HepG2 (cell line): ENCODE data around the gene RAD1. TPM values are rescaled to one million over a fixed set of nuclear protein-coding genes. Genes with fewer than 3 reads are reported as not detected.
A peak's percentile ranks its signal among the peaks of the same experiment; 100 is the strongest.

Source experiments
- ARNTL ChIP-seq: sonication (generic); formaldehyde crosslinking; IDR thresholded peaks from 2 replicates; pipeline ENCODE4 v1.4.0; 2020; ENCODE audit warnings: mild to moderate bottlenecking, missing genetic modification reagents
- BCL6 ChIP-seq: IDR thresholded peaks from 2 replicates; pipeline ENCODE4 v1.6.1; 2016; ENCODE audit warnings: missing genetic modification reagents, missing compliant biosample characterization
- CBX5 ChIP-seq: sonication (generic); formaldehyde crosslinking; IDR thresholded peaks from 2 replicates; pipeline ENCODE4 v1.4.0; 2020; ENCODE audit warnings: missing genetic modification reagents, borderline replicate concordance
- DMAP1 ChIP-seq: IDR thresholded peaks from 2 replicates; pipeline ENCODE4 v1.6.1; 2016
- MIER2 ChIP-seq: IDR thresholded peaks from 2 replicates; pipeline ENCODE4 v1.6.1; 2016; ENCODE audit warnings: missing biosample characterization, missing genetic modification reagents
- NFKB2 ChIP-seq: sonication (generic); formaldehyde crosslinking; IDR thresholded peaks from 2 replicates; pipeline ENCODE4 v1.4.0; 2020; ENCODE audit warnings: missing genetic modification reagents, borderline replicate concordance
- RBM39 ChIP-seq: fragments of 200-400 bp; formaldehyde crosslinking; IDR thresholded peaks from one replicate; pipeline ENCODE4 v1.6.1; 2018; ENCODE audit warnings: antibody characterized with exemption, mild to moderate bottlenecking, low read depth, low read length; ENCODE audit not compliant: poor library complexity, severe bottlenecking
- RELA ChIP-seq: sonication (generic); formaldehyde crosslinking; IDR thresholded peaks from 2 replicates; pipeline ENCODE4 v1.4.0; 2020; ENCODE audit warnings: missing genetic modification reagents
- SP1 ChIP-seq, 2 experiments: fragments of 450-650 bp in 1 of 2; sonication (generic) in 1 of 2; formaldehyde crosslinking in 1 of 2; IDR thresholded peaks; 2 replicates each; pipeline versions ENCODE4 v1.4.0 to v1.6.1; 2016 to 2020; ENCODE audit warnings: missing genetic modification reagents in 1 of 2
- ZBTB40 ChIP-seq, 2 experiments: fragments of 450-650 bp in 1 of 2; sonication (generic) in 1 of 2; formaldehyde crosslinking in 1 of 2; IDR thresholded peaks; 2 replicates each; pipeline versions ENCODE4 v1.6.1 to v1.8.0; 2016 to 2022; ENCODE audit warnings: antibody characterized with exemption in 1 of 2, mild to moderate bottlenecking in 1 of 2, missing genetic modification reagents in 1 of 2
- ZSCAN25 ChIP-seq: sonication (generic); formaldehyde crosslinking; IDR thresholded peaks from 2 replicates; pipeline ENCODE4 v1.8.0; 2022; ENCODE audit warnings: mild to moderate bottlenecking, missing genetic modification reagents
- polyA plus RNA-seq, 8 experiments: library from polyadenylated mRNA; depleted of rRNA in 3 of 8; stranded (reverse) in 7 of 8; unstranded in 1 of 8; fragments of >200 nt; fragmentation: Illumina TruSeq in 4 of 8; extraction: Trizol in 4 of 8; gene quantifications; 2 replicates each; pipeline versions ENCODE4 v1.2.1 to v1.2.3, GENCODE V29; 2011 to 2016; ENCODE audit warnings: low read depth in 4 of 8, missing spikeins in 1 of 8, mixed read lengths in 1 of 8; ENCODE audit not compliant: insufficient read depth in 1 of 8
- total RNA-seq, 5 experiments: library from RNA; depleted of rRNA; stranded (reverse); fragments of >200 nt; fragmentation: Illumina TruSeq; extraction: Trizol; gene quantifications; 2 replicates each; pipeline ENCODE4 v1.2.3, GENCODE V29; 2016; ENCODE audit warnings: low read depth in 1 of 5
- TF ChIP-seq, protein P1 (sequence below): sonication (generic); formaldehyde crosslinking; IDR thresholded peaks from 2 replicates; pipeline ENCODE4 v1.4.0; 2020; ENCODE audit warnings: missing genetic modification reagents, borderline replicate concordance
- TF ChIP-seq, protein P2 (sequence below), 2 experiments: sonication (generic) in 1 of 2; formaldehyde crosslinking in 1 of 2; IDR thresholded peaks; 2 replicates each; pipeline versions ENCODE4 v1.5.1 to v1.6.1; 2011 to 2020; ENCODE audit warnings: borderline replicate concordance in 1 of 2, low read depth in 1 of 2, low read length in 1 of 2, mild to moderate bottlenecking in 1 of 2, missing genetic modification reagents in 1 of 2, moderate library complexity in 1 of 2

The RAD1 gene
- total and polyA plus RNA-seq, 2 of the 13 experiments (the other 11 are each of a cell fraction or from before 2014, with no cell fraction given) = 14.7 to 39.1 TPM

DNA sequence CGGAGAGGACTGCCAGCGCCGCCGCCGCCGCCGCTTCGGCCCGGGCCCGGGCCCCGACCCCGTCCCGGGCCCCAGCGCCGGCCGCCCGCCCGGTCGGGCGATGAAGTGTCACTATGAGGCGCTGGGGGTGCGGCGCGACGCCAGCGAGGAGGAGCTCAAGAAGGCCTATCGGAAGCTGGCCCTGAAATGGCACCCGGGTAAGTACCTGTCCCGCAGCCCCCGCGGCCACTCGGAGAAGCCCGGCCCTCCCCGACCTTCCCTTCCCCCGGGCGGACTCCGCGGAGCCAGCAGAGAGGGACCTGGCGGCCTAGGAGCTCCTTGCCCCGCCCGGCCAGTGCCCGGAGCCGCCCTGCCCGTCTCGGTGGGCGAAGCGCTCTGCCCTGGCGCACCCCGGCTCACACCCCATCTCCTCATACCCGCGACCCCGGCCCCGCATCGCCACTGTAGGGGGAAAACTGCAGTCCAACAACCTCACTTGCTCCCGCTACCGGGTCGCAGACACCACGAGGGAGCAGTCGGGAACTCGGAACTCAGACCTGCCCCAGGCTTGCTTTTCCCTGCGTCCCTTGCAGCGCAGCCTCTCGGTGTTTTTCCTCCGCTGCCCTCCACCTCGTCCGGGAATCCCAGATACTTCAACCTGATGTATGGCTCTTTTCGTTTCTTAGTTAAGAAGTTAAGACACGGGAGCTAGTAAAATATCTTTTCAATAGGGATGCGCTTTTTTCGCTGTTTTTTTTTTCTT lies 14.6 kb upstream of the RAD1 start (continued):
- TF ChIP-seq ZBTB40 (IDR thresholded peaks at IDR 0.05) = no peak
- TF ChIP-seq ZBTB40 (CRISPR knock-in tag; IDR thresholded peaks at IDR 0.05) = no peak
- TF ChIP-seq MIER2 (CRISPR knock-in tag) = no peak
- TF ChIP-seq, protein P1, sequence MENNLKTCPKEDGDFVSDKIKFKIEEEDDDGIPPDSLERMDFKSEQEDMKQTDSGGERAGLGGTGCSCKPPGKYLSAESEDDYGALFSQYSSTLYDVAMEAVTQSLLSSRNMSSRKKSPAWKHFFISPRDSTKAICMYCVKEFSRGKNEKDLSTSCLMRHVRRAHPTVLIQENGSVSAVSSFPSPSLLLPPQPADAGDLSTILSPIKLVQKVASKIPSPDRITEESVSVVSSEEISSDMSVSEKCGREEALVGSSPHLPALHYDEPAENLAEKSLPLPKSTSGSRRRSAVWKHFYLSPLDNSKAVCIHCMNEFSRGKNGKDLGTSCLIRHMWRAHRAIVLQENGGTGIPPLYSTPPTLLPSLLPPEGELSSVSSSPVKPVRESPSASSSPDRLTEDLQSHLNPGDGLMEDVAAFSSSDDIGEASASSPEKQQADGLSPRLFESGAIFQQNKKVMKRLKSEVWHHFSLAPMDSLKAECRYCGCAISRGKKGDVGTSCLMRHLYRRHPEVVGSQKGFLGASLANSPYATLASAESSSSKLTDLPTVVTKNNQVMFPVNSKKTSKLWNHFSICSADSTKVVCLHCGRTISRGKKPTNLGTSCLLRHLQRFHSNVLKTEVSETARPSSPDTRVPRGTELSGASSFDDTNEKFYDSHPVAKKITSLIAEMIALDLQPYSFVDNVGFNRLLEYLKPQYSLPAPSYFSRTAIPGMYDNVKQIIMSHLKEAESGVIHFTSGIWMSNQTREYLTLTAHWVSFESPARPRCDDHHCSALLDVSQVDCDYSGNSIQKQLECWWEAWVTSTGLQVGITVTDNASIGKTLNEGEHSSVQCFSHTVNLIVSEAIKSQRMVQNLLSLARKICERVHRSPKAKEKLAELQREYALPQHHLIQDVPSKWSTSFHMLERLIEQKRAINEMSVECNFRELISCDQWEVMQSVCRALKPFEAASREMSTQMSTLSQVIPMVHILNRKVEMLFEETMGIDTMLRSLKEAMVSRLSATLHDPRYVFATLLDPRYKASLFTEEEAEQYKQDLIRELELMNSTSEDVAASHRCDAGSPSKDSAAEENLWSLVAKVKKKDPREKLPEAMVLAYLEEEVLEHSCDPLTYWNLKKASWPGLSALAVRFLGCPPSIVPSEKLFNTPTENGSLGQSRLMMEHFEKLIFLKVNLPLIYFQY (CRISPR knock-in tag) = no peak
- TF ChIP-seq RELA (CRISPR knock-in tag) = no peak
- TF ChIP-seq ZSCAN25 (CRISPR knock-in tag) = no peak
- TF ChIP-seq NFKB2 (CRISPR knock-in tag) = no peak
- TF ChIP-seq CBX5 (CRISPR knock-in tag) = no peak; the same call in 1 of the 2 replicates
- no peak for TF ChIP-seq BCL6 (CRISPR knock-in tag)
- TF ChIP-seq, protein P2, sequence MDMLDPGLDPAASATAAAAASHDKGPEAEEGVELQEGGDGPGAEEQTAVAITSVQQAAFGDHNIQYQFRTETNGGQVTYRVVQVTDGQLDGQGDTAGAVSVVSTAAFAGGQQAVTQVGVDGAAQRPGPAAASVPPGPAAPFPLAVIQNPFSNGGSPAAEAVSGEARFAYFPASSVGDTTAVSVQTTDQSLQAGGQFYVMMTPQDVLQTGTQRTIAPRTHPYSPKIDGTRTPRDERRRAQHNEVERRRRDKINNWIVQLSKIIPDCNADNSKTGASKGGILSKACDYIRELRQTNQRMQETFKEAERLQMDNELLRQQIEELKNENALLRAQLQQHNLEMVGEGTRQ (IDR thresholded peaks at IDR 0.05; ENCODE audit: low read depth, low read length) = no peak
- TF ChIP-seq, protein P2 (CRISPR knock-in tag; IDR thresholded peaks at IDR 0.05; ENCODE audit: borderline replicate concordance) = no peak
- TF ChIP-seq ARNTL (CRISPR knock-in tag) = 0 out of 2 replicates have a peak, but pooled peaks have one; percentile 9
- peak; percentile 67 for TF ChIP-seq RBM39
- no peak; the same call in 1 of the 2 replicates for TF ChIP-seq DMAP1 (CRISPR knock-in tag)
- no peak for TF ChIP-seq SP1 (IDR thresholded peaks at IDR 0.05)
- TF ChIP-seq SP1 (CRISPR knock-in tag; IDR thresholded peaks at IDR 0.05) = no peak
